ENCODE data around the gene RBPJL. TPM values are rescaled to one million over a fixed set of nuclear protein-coding genes. Genes with fewer than 3 reads are reported as not detected.

Gene RBPJL
- total RNA-seq, 1 experiment from 2014 or later, result not detected

DNA sequence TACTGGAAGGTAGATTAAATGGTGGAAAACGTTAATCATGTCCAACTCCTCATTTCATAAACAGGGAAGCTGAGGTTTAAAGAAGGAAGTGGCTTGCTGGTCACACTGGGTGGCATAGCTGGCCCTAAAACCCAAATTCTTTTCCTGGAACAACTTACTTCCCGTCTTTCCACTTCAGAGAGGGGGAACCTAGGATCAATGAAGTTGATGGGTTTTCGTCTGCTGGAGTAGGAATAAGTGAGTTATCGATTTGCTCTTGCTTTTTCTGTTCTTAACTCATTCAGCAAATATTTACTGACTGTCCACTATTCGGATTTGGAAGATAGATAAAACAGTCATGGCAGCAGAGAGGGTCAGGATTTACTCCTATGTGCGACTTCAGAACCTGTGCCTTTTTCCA is 55.2 kb downstream of the RBPJL start:
- ChIA-PET CTCF (interaction anchor here (1.6 to 4.6 kb wide), 5 partner anchors 12 to 409 kb away, joined by 5 to 55 read pairs (median 10); no protein-coding TSS in a partner anchor), POLR2A (interaction anchor here (0.7 to 5.2 kb wide), 2 partner anchors 14 to 224 kb away, joined by 3 to 55 read pairs; partner anchors contain the start of gene SDC4), RAD21 (ENCODE audit: low non-redundant PET in 1 of 2, low total read pairs in 2 of 2, uncharacterized antibody in 2 of 2, unreplicated experiment in 2 of 2) (interaction anchor here in 1 of 2 experiments (1.1 to 1.2 kb wide), 2 partner anchors 39 to 75 kb away, joined by 3 read pairs; no protein-coding TSS in a partner anchor)
- Histone ChIP-seq H3K9ac (ENCODE audit: low read length) (no peak overlapping the region), H3K4me2 (ENCODE audit: low read length) (0 out of 2 replicates have a peak overlapping the region, but pooled peaks have one; percentile 11), H3K9me3 (ENCODE audit: control insufficient read depth in 1 of 2, insufficient read depth in 1 of 2, low read depth in 1 of 2, low read length in 2 of 2) (no peaks in the 10 kb centered on the region), H3K79me2 (ENCODE audit: insufficient read depth, low read length) (peaks cover 25% of the 10 kb centered on the region), H2AFZ (ENCODE audit: low read depth, low read length, poor library complexity, severe bottlenecking) (no peak overlapping the region), H3K27me3 (ENCODE audit: insufficient read depth, low read length) (no peaks in the 10 kb centered on the region), H3K9me2 (ENCODE audit: insufficient read depth) (no peaks in the 10 kb centered on the region), H3K4me1 (ENCODE audit: control insufficient read depth in 1 of 2, insufficient read depth in 2 of 2, low read length in 2 of 2) (peaks cover 51 to 61% of the 10 kb centered on the region in 2 experiments), H3K27ac (ENCODE audit: low read depth, low read length) (no peak overlapping the region), H3K4me3 (replicated peaks in 1 of 2; ENCODE audit: low read depth in 1 of 2, low read length in 2 of 2) (no peak overlapping the region), H4K20me1 (ENCODE audit: insufficient read depth) (no peaks in the 10 kb centered on the region), H3K36me3 (ENCODE audit: control insufficient read depth in 1 of 2, insufficient read depth in 2 of 2, low read length in 2 of 2) (peaks cover 2 to 10% of the 10 kb centered on the region in 2 experiments; a peak in 3 of 4 replicates)
- BruUV-seq (replicated peaks), result no TSS peak
- ATAC-seq (no peak), DNase-seq (ENCODE audit: low read depth, low spot score) (no peak)
- intact Hi-C loops (cut with micrococcal nuclease), result no loop called here
- TF ChIP-seq FOSL1 (IDR thresholded peaks at IDR 0.05; ENCODE audit: low read depth), result no peak
- no peak for TF ChIP-seq RAD21 (IDR thresholded peaks at IDR 0.05; ENCODE audit: low read depth)
- TF ChIP-seq ZFX (IDR thresholded peaks at IDR 0.05), result no peak

DNA sequence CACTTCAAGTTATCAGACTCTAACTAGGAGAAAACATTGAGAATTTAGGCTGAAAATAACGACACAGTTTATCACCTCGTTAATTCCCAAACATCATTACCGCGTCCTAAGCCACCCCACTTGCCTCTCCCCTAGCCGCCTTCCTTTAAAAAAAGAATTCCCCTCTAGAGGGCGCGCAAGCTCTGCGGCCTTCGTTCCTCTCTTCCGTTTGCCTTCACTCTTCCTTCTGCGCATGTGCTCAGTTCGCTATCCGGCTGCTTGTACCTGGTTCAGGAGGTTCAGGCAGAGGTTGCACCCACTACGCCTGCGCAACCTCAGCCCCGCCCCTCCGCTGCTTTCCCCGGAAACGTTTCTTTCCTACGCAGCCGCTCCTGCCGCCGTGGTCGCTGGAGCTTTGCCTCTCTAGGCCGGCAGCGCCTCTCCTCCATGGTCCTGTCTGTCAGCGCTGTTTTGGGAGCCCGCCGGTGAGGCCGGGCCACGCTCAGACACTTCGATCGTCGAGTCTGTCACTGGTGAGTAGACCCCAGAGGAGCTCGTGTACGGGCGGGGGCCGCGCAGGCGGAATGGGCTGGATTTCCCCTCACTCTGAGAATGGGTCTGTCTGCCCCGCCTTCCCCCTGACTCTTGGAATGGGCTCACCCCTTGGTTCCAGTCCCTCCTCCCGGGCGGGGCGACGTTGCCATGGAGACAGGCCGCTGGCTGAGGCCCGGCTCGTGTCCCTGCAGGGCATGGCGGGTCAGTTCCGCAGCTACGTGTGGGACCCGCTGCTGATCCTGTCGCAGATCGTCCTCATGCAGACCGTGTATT is 56.4 kb downstream of the RBPJL start, which contains the start of gene SYS1:
Gene SYS1 (plus strand): TSS at position 353 of the 807 bp plus-strand sequence. CDS start 376 bp downstream, at position 729.
- peak within 1 kb of the TSS; percentile 80 for H3K27ac ChIP-seq (ENCODE audit: low read depth, low read length)
- CTCF ChIA-PET, result interaction anchor here (0.8 to 4.6 kb wide), 23 partner anchors 10 to 408 kb away, joined by 3 to 55 read pairs (median 5); no protein-coding TSS in a partner anchor
- H3K9me2 ChIP-seq (ENCODE audit: insufficient read depth), result no peaks in the 10 kb centered on the region
- no peaks in the 10 kb centered on the region for H3K27me3 ChIP-seq (ENCODE audit: insufficient read depth, low read length)
- POLR2A ChIA-PET, result interaction anchor here (0.9 to 3.3 kb wide), 13 partner anchors 10 to 87 kb away, joined by 3 to 34 read pairs (median 5); partner anchors contain the start of gene SDC4
- H3K36me3 ChIP-seq (ENCODE audit: control insufficient read depth in 1 of 2, insufficient read depth in 2 of 2, low read length in 2 of 2), result peaks cover 12 to 23% of the 10 kb centered on the region in 2 experiments; a peak in 3 of 4 replicates
- RAD21 ChIA-PET (ENCODE audit: low non-redundant PET in 1 of 2, low total read pairs in 2 of 2, uncharacterized antibody in 2 of 2, unreplicated experiment in 2 of 2), result interaction anchor here (0.7 to 1.1 kb wide), 3 partner anchors 40 to 77 kb away, joined by 3 to 4 read pairs (median 3); no protein-coding TSS in a partner anchor
- intact Hi-C loops (cut with micrococcal nuclease), result loop anchor here (1.0 kb wide), 1 partner anchor 73 kb away; no protein-coding TSS in a partner anchor
- no peaks in the 10 kb centered on the region for H3K9me3 ChIP-seq (ENCODE audit: control insufficient read depth in 1 of 2, insufficient read depth in 1 of 2, low read depth in 1 of 2, low read length in 2 of 2)
- BruUV-seq (replicated peaks), result no TSS peak
- DNase-seq (ENCODE audit: low read depth, low spot score) (peak; percentile 96), ATAC-seq (peak; percentile 85)
- peak within 1 kb of the TSS; percentile 87 for H3K9ac ChIP-seq (ENCODE audit: low read length)
- no peaks in the 10 kb centered on the region for H4K20me1 ChIP-seq (ENCODE audit: insufficient read depth)
- H3K4me3 ChIP-seq (replicated peaks in 1 of 2; ENCODE audit: low read depth in 1 of 2, low read length in 2 of 2), result peak within 1 kb of the TSS; percentile 72 to 98
- peak within 1 kb of the TSS; percentile 78 for H3K4me2 ChIP-seq (ENCODE audit: low read length)
- peak within 1 kb of the TSS; percentile 63 for H2AFZ ChIP-seq (ENCODE audit: low read depth, low read length, poor library complexity, severe bottlenecking)
- peaks cover 40 to 50% of the 10 kb centered on the region in 2 experiments for H3K4me1 ChIP-seq (ENCODE audit: control insufficient read depth in 1 of 2, insufficient read depth in 2 of 2, low read length in 2 of 2)
- peaks cover 25% of the 10 kb centered on the region for H3K79me2 ChIP-seq (ENCODE audit: insufficient read depth, low read length)
- TF ChIP-seq SP1 (IDR thresholded peaks at IDR 0.05; ENCODE audit: low read depth) (peak; percentile 80), FOSL1 (IDR thresholded peaks at IDR 0.05; ENCODE audit: low read depth) (no peak), EGR1 (IDR thresholded peaks at IDR 0.05; ENCODE audit: low read depth) (no peak), ZNF274 (IDR thresholded peaks at IDR 0.05; ENCODE audit: low read depth, low read length) (no peak), CBX3 (IDR thresholded peaks at IDR 0.05; ENCODE audit: low read depth) (0 out of 2 replicates have a peak, but pooled peaks have one; percentile 53), JUND (IDR thresholded peaks at IDR 0.05) (no peak), ELF1 (IDR thresholded peaks at IDR 0.05; ENCODE audit: borderline replicate concordance, low read depth) (peak; percentile 75; the same call in 1 of the 2 replicates), YY1 (IDR thresholded peaks at IDR 0.05; ENCODE audit: extremely low read depth, insufficient replicate concordance, low read depth, low read length) (peak; percentile 43), SIN3A (IDR thresholded peaks at IDR 0.05; ENCODE audit: low read depth) (peak; percentile 20; the same call in 1 of the 2 replicates)
- TF ChIP-seq, protein P1, sequence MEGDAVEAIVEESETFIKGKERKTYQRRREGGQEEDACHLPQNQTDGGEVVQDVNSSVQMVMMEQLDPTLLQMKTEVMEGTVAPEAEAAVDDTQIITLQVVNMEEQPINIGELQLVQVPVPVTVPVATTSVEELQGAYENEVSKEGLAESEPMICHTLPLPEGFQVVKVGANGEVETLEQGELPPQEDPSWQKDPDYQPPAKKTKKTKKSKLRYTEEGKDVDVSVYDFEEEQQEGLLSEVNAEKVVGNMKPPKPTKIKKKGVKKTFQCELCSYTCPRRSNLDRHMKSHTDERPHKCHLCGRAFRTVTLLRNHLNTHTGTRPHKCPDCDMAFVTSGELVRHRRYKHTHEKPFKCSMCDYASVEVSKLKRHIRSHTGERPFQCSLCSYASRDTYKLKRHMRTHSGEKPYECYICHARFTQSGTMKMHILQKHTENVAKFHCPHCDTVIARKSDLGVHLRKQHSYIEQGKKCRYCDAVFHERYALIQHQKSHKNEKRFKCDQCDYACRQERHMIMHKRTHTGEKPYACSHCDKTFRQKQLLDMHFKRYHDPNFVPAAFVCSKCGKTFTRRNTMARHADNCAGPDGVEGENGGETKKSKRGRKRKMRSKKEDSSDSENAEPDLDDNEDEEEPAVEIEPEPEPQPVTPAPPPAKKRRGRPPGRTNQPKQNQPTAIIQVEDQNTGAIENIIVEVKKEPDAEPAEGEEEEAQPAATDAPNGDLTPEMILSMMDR (IDR thresholded peaks at IDR 0.05 in 2 of 3, conservative IDR thresholded peaks at IDR 0.05 in 1 of 3; ENCODE audit: borderline replicate concordance in 1 of 3, insufficient read depth in 1 of 3, low read depth in 2 of 3, low read length in 2 of 3), result peak; percentile 73 to 83 (median 79)
